ENCODE results near the gene NECAB3. TPM values are rescaled to one million over a fixed set of nuclear protein-coding genes. Genes with fewer than 3 reads are reported as not detected.

NECAB3 gene
- total and polyA plus RNA-seq, 2 of the 13 experiments (the other 11 are each of a cell fraction or from before 2014, with no cell fraction given), result 61.5 to 65.5 TPM

GRCh38 chr20:33673410-33674293 lies 576 bp downstream of the NECAB3 start (continued):
- TF ChIP-seq ZNF597 (CRISPR knock-in tag; IDR thresholded peaks at IDR 0.05) (no peak), ZNF816 (CRISPR knock-in tag; IDR thresholded peaks at IDR 0.05; ENCODE audit: borderline replicate concordance) (no peak), ZSCAN31 (CRISPR knock-in tag; IDR thresholded peaks at IDR 0.05; ENCODE audit: low read depth) (0 out of 2 replicates have a peak, but pooled peaks have one; percentile 4), GATAD1 (CRISPR knock-in tag; IDR thresholded peaks at IDR 0.05) (peak; percentile 14), KDM3A (CRISPR knock-in tag; IDR thresholded peaks at IDR 0.05; ENCODE audit: low read depth) (0 out of 2 replicates have a peak, but pooled peaks have one; percentile 52), HES4 (CRISPR knock-in tag; IDR thresholded peaks at IDR 0.05; ENCODE audit: borderline replicate concordance) (peak; percentile 70), JUN (CRISPR knock-in tag; IDR thresholded peaks at IDR 0.05) (no peak), TCF7 (IDR thresholded peaks at IDR 0.05; ENCODE audit: low read depth) (no peak), ZNF143 (CRISPR knock-in tag; IDR thresholded peaks at IDR 0.05) (no peak), ZBTB3 (CRISPR knock-in tag; IDR thresholded peaks at IDR 0.05; ENCODE audit: borderline replicate concordance, low read depth) (no peak), ZNF598 (CRISPR knock-in tag; IDR thresholded peaks at IDR 0.05; ENCODE audit: borderline replicate concordance) (peak; percentile 79; the same call in 1 of the 2 replicates), ZNF616 (CRISPR knock-in tag; IDR thresholded peaks at IDR 0.05; ENCODE audit: low read depth) (0 out of 2 replicates have a peak, but pooled peaks have one; percentile 51), HOMEZ (CRISPR knock-in tag; IDR thresholded peaks at IDR 0.05; ENCODE audit: low read depth) (no peak), PPARG (CRISPR knock-in tag; conservative IDR thresholded peaks at IDR 0.05) (no peak), ZNF10 (CRISPR knock-in tag; IDR thresholded peaks at IDR 0.05; ENCODE audit: borderline replicate concordance, low read depth) (no peak; the same call in 1 of the 2 replicates), REPIN1 (CRISPR knock-in tag; IDR thresholded peaks at IDR 0.05; ENCODE audit: borderline replicate concordance, low read depth) (no peak), EHMT2 (IDR thresholded peaks at IDR 0.05; ENCODE audit: borderline replicate concordance, low read depth, low read length) (no peak), FOXC1 (CRISPR knock-in tag; IDR thresholded peaks at IDR 0.05; ENCODE audit: borderline replicate concordance) (peak; percentile 56; the same call in 1 of the 2 replicates), MEF2D (CRISPR knock-in tag; IDR thresholded peaks at IDR 0.05) (peak; percentile 47; the same call in 1 of the 2 replicates), ATRX (CRISPR knock-in tag; IDR thresholded peaks at IDR 0.05; ENCODE audit: borderline replicate concordance) (no peak), GABPB1 (CRISPR knock-in tag; IDR thresholded peaks at IDR 0.05) (peak; percentile 21; the same call in 1 of the 2 replicates), RBM39 (IDR thresholded peaks at IDR 0.05; ENCODE audit: low read depth, low read length, poor library complexity, severe bottlenecking) (peak; percentile 10), HDAC2 (CRISPR knock-in tag; IDR thresholded peaks at IDR 0.05) (peak; percentile 5; the same call in 1 of the 2 replicates), ZMAT5 (CRISPR knock-in tag; IDR thresholded peaks at IDR 0.05; ENCODE audit: borderline replicate concordance, low read depth) (no peak), ZNF746 (CRISPR knock-in tag; IDR thresholded peaks at IDR 0.05) (0 out of 2 replicates have a peak, but pooled peaks have one; percentile 8), ZNF235 (CRISPR knock-in tag; IDR thresholded peaks at IDR 0.05; ENCODE audit: borderline replicate concordance) (no peak), ZMAT3 (CRISPR knock-in tag; conservative IDR thresholded peaks at IDR 0.05) (no peak)
